ENCODE measurements around the gene ACSL5. TPM values are rescaled to one million over a fixed set of nuclear protein-coding genes. Genes with fewer than 3 reads are reported as not detected.

ACSL5 gene
- total RNA-seq, 1 donor, result 13.3 TPM

- Histone ChIP-seq H3K4me1 (ENCODE audit: insufficient read depth, low read length) (no peaks in the 10 kb centered on the region), H3K27me3 (ENCODE audit: insufficient read depth, low read length) (no peaks in the 10 kb centered on the region), H3K4me3 (ENCODE audit: low read length) (no peak overlapping the region), H3K9me3 (ENCODE audit: low read depth, low read length) (no peaks in the 10 kb centered on the region)
These were observed 28.7 kb upstream of the ACSL5 start for GRCh38 chr10:112345202-112345601.

- Histone ChIP-seq H3K4me1 (ENCODE audit: insufficient read depth, low read length) (no peaks in the 10 kb centered on the region), H3K4me3 (ENCODE audit: low read length) (no peak overlapping the region), H3K9me3 (ENCODE audit: low read depth, low read length) (no peaks in the 10 kb centered on the region), H3K27me3 (ENCODE audit: insufficient read depth, low read length) (no peaks in the 10 kb centered on the region)
These were observed 28.2 kb upstream of the ACSL5 start for GRCh38 chr10:112345743-112346142.

GRCh38 chr10:112346774-112347173 lies 27.1 kb upstream of the ACSL5 start:
- H3K4me1 ChIP-seq (ENCODE audit: insufficient read depth, low read length), result no peaks in the 10 kb centered on the region

GRCh38 chr10:112347709-112348671 lies 25.9 kb upstream of the ACSL5 start:
- no peaks in the 10 kb centered on the region for H3K4me1 ChIP-seq (ENCODE audit: insufficient read depth, low read length)
- no peaks in the 10 kb centered on the region for H3K27me3 ChIP-seq (ENCODE audit: insufficient read depth, low read length)

More at GRCh38 chr10:112346774-112347173, 27.1 kb upstream of the ACSL5 start:
- Histone ChIP-seq H3K9me3 (ENCODE audit: low read depth, low read length) (no peaks in the 10 kb centered on the region), H3K27me3 (ENCODE audit: insufficient read depth, low read length) (no peaks in the 10 kb centered on the region), H3K4me3 (ENCODE audit: low read length) (no peak overlapping the region)

GRCh38 chr10:112348759-112349158 lies 25.2 kb upstream of the ACSL5 start:
- H3K4me3 ChIP-seq (ENCODE audit: low read length), result no peak overlapping the region
- no peaks in the 10 kb centered on the region for H3K9me3 ChIP-seq (ENCODE audit: low read depth, low read length)
- H3K4me1 ChIP-seq (ENCODE audit: insufficient read depth, low read length), result no peaks in the 10 kb centered on the region
- no peaks in the 10 kb centered on the region for H3K27me3 ChIP-seq (ENCODE audit: insufficient read depth, low read length)

More at GRCh38 chr10:112347709-112348671, 25.9 kb upstream of the ACSL5 start:
- H3K4me3 ChIP-seq (ENCODE audit: low read length), result no peak overlapping the region
- H3K9me3 ChIP-seq (ENCODE audit: low read depth, low read length), result no peaks in the 10 kb centered on the region

- no peaks in the 10 kb centered on the region for H3K9me3 ChIP-seq (ENCODE audit: low read depth, low read length)
These were observed 24.3 kb upstream of the ACSL5 start for GRCh38 chr10:112349521-112350085.

GRCh38 chr10:112351146-112351545 lies 22.8 kb upstream of the ACSL5 start:
- Histone ChIP-seq H3K27me3 (ENCODE audit: insufficient read depth, low read length) (no peaks in the 10 kb centered on the region), H3K4me3 (ENCODE audit: low read length) (no peak overlapping the region), H3K9me3 (ENCODE audit: low read depth, low read length) (no peaks in the 10 kb centered on the region), H3K4me1 (ENCODE audit: insufficient read depth, low read length) (no peaks in the 10 kb centered on the region)

More at GRCh38 chr10:112349521-112350085, 24.3 kb upstream of the ACSL5 start:
- Histone ChIP-seq H3K27me3 (ENCODE audit: insufficient read depth, low read length) (no peaks in the 10 kb centered on the region), H3K4me3 (ENCODE audit: low read length) (no peak overlapping the region), H3K4me1 (ENCODE audit: insufficient read depth, low read length) (no peaks in the 10 kb centered on the region)

GRCh38 chr10:112352044-112352443 lies 21.9 kb upstream of the ACSL5 start:
- H3K4me3 ChIP-seq (ENCODE audit: low read length), result no peak overlapping the region
- H3K4me1 ChIP-seq (ENCODE audit: insufficient read depth, low read length), result no peaks in the 10 kb centered on the region
- no peaks in the 10 kb centered on the region for H3K9me3 ChIP-seq (ENCODE audit: low read depth, low read length)
- no peaks in the 10 kb centered on the region for H3K27me3 ChIP-seq (ENCODE audit: insufficient read depth, low read length)

GRCh38 chr10:112353046-112353445 lies 20.9 kb upstream of the ACSL5 start:
- Histone ChIP-seq H3K9me3 (ENCODE audit: low read depth, low read length) (no peaks in the 10 kb centered on the region), H3K4me3 (ENCODE audit: low read length) (no peak overlapping the region), H3K4me1 (ENCODE audit: insufficient read depth, low read length) (no peaks in the 10 kb centered on the region), H3K27me3 (ENCODE audit: insufficient read depth, low read length) (no peaks in the 10 kb centered on the region)

GRCh38 chr10:112356686-112357085 lies 17.2 kb upstream of the ACSL5 start:
- Histone ChIP-seq H3K4me1 (ENCODE audit: insufficient read depth, low read length) (no peaks in the 10 kb centered on the region), H3K4me3 (ENCODE audit: low read length) (no peak overlapping the region), H3K27me3 (ENCODE audit: insufficient read depth, low read length) (no peaks in the 10 kb centered on the region), H3K9me3 (ENCODE audit: low read depth, low read length) (no peaks in the 10 kb centered on the region)

- no peak overlapping the region for H3K4me3 ChIP-seq (ENCODE audit: low read length)
- no peaks in the 10 kb centered on the region for H3K4me1 ChIP-seq (ENCODE audit: insufficient read depth, low read length)
- no peaks in the 10 kb centered on the region for H3K9me3 ChIP-seq (ENCODE audit: low read depth, low read length)
- no peaks in the 10 kb centered on the region for H3K27me3 ChIP-seq (ENCODE audit: insufficient read depth, low read length)
These were observed 14.2 kb upstream of the ACSL5 start for GRCh38 chr10:112359606-112360307.

GRCh38 chr10:112360308-112361270 lies 13.3 kb upstream of the ACSL5 start:
- H3K4me1 ChIP-seq (ENCODE audit: insufficient read depth, low read length), result no peaks in the 10 kb centered on the region
- H3K4me3 ChIP-seq (ENCODE audit: low read length), result no peak overlapping the region
- no peaks in the 10 kb centered on the region for H3K27me3 ChIP-seq (ENCODE audit: insufficient read depth, low read length)
- H3K9me3 ChIP-seq (ENCODE audit: low read depth, low read length), result no peaks in the 10 kb centered on the region

- Histone ChIP-seq H3K4me1 (ENCODE audit: insufficient read depth, low read length) (no peaks in the 10 kb centered on the region), H3K27me3 (ENCODE audit: insufficient read depth, low read length) (no peaks in the 10 kb centered on the region), H3K4me3 (ENCODE audit: low read length) (no peak overlapping the region), H3K9me3 (ENCODE audit: low read depth, low read length) (no peaks in the 10 kb centered on the region)
These were observed 11.8 kb upstream of the ACSL5 start for GRCh38 chr10:112361951-112362751.

GRCh38 chr10:112362833-112363232 lies 11.1 kb upstream of the ACSL5 start:
- Histone ChIP-seq H3K4me3 (ENCODE audit: low read length) (no peak overlapping the region), H3K4me1 (ENCODE audit: insufficient read depth, low read length) (no peaks in the 10 kb centered on the region)

More at GRCh38 chr10:112362833-112363232, 11.1 kb upstream of the ACSL5 start:
- no peaks in the 10 kb centered on the region for H3K27me3 ChIP-seq (ENCODE audit: insufficient read depth, low read length)
- H3K9me3 ChIP-seq (ENCODE audit: low read depth, low read length), result no peaks in the 10 kb centered on the region

Data from mononuclear cell (primary cell).